ENCODE results near the gene PPP1CB. TPM values are rescaled to one million over a fixed set of nuclear protein-coding genes. Genes with fewer than 3 reads are reported as not detected.
"Not testable (repeated sequence)": the region's sequence is repeated elsewhere in the genome, so short reads cannot be mapped to it uniquely, and the experiment has no call there.

Gene PPP1CB
- polyA plus RNA-seq, 4 donors: 176 to 202 (median 196) TPM

GRCh38 chr2:28772351-28772750, 20.7 kb downstream of the PPP1CB start:
- DNase-seq (ENCODE audit: low read depth in 4 of 4, low spot score in 3 of 4): no peak

- DNase-seq (ENCODE audit: low read depth in 4 of 4, low spot score in 3 of 4): no peak
Observed at GRCh38 chr2:28776471-28776870, 24.8 kb downstream of the PPP1CB start.

- no peak for DNase-seq (ENCODE audit: low read depth in 4 of 4, low spot score in 3 of 4)
Observed at GRCh38 chr2:28778392-28778791, 26.8 kb downstream of the PPP1CB start.

GRCh38 chr2:28779001-28779400, 27.4 kb downstream of the PPP1CB start:
- DNase-seq (ENCODE audit: low read depth in 4 of 4, low spot score in 3 of 4): no peak

GRCh38 chr2:28780496-28780895, 28.9 kb downstream of the PPP1CB start:
- DNase-seq (ENCODE audit: low read depth in 4 of 4, low spot score in 3 of 4): no peak

- no peak for DNase-seq (ENCODE audit: low read depth in 4 of 4, low spot score in 3 of 4)
Observed at GRCh38 chr2:28782423-28782822, 30.8 kb downstream of the PPP1CB start.

GRCh38 chr2:28784570-28784969, 32.9 kb downstream of the PPP1CB start:
- DNase-seq (ENCODE audit: low read depth in 4 of 4, low spot score in 3 of 4): not testable (repeated sequence)

- DNase-seq (ENCODE audit: low read depth in 4 of 4, low spot score in 3 of 4): no peak
Observed at GRCh38 chr2:28796620-28797019, 45.0 kb downstream of the PPP1CB start.

- DNase-seq (ENCODE audit: low read depth in 4 of 4, low spot score in 3 of 4): no peak
Observed at GRCh38 chr2:28801726-28802125, 50.1 kb downstream of the PPP1CB start.

GRCh38 chr2:28802975-28803429, 51.4 kb downstream of the PPP1CB start:
- DNase-seq (ENCODE audit: low read depth in 4 of 4, low spot score in 3 of 4): no peak

GRCh38 chr2:28809927-28810326, 58.3 kb downstream of the PPP1CB start:
- DNase-seq (ENCODE audit: low read depth in 4 of 4, low spot score in 3 of 4): no peak

- peak; percentile 27 to 38 (median 32) for DNase-seq (ENCODE audit: low read depth in 4 of 4, low spot score in 3 of 4)
Observed at GRCh38 chr2:28810384-28811285, 59.0 kb downstream of the PPP1CB start, which contains the start of gene SPDYA. Gene SPDYA (plus strand): TSS chr2:28810834. CDS start chr2:28816015, 5,181 bp downstream.

- no peak for DNase-seq (ENCODE audit: low read depth in 4 of 4, low spot score in 3 of 4)
Observed at GRCh38 chr2:28818053-28818452, 66.4 kb downstream of the PPP1CB start.

- peak in 2 of 4 donors; percentile 32 to 39 for DNase-seq (ENCODE audit: low read depth in 4 of 4, low spot score in 3 of 4)
Observed at GRCh38 chr2:28821295-28821958, 69.8 kb downstream of the PPP1CB start.

GRCh38 chr2:28822036-28822435, 70.4 kb downstream of the PPP1CB start:
- no peak for DNase-seq (ENCODE audit: low read depth in 4 of 4, low spot score in 3 of 4)

- DNase-seq (ENCODE audit: low read depth in 4 of 4, low spot score in 3 of 4): no peak
Observed at GRCh38 chr2:28824207-28824606, 72.6 kb downstream of the PPP1CB start.

GRCh38 chr2:28824870-28825269, 73.2 kb downstream of the PPP1CB start:
- no peak for DNase-seq (ENCODE audit: low read depth in 4 of 4, low spot score in 3 of 4)

GRCh38 chr2:28828382-28828781, 76.8 kb downstream of the PPP1CB start:
- DNase-seq (ENCODE audit: low read depth in 4 of 4, low spot score in 3 of 4): no peak

- DNase-seq (ENCODE audit: low read depth in 4 of 4, low spot score in 3 of 4): no peak
Observed at GRCh38 chr2:28833740-28834470, 82.3 kb downstream of the PPP1CB start.

GRCh38 chr2:28835781-28836180, 84.2 kb downstream of the PPP1CB start:
- no peak for DNase-seq (ENCODE audit: low read depth in 4 of 4, low spot score in 3 of 4)

- DNase-seq (ENCODE audit: low read depth in 4 of 4, low spot score in 3 of 4): no peak
Observed at GRCh38 chr2:28838971-28839370, 87.3 kb downstream of the PPP1CB start.

Data from right renal pelvis (tissue), 4 donors.